SK-N-SH treated with all-trans-retinoic acid at 6 μM for 48 hours (cell line): ENCODE measurements around the gene MRAS.
"Not testable (repeated sequence)": the region's sequence is repeated elsewhere in the genome, so short reads cannot be mapped to it uniquely, and the experiment has no call there.

Experiments used
- ATAC-seq: fragments of 200-7000 bp; cut with Tn5 transposase; 3 replicates; pipeline ENCODE4 v1.9.1; 2020; ENCODE audit warnings: mild to moderate bottlenecking, moderate library complexity
- BACH2 ChIP-seq: fragments of 250-450 bp; sonication (Bioruptor Pico); IDR thresholded peaks from 2 replicates; pipeline ENCODE4 v1.9.0; 2021; ENCODE audit warnings: mild to moderate bottlenecking, borderline replicate concordance
- GLIS3 ChIP-seq: fragments of 250-450 bp; sonication (Bioruptor Pico); IDR thresholded peaks from 2 replicates; pipeline ENCODE4 v1.5.0; 2020; ENCODE audit warnings: mild to moderate bottlenecking, moderate library complexity
- OSR1 ChIP-seq: fragments of 250-450 bp; sonication (Bioruptor Pico); IDR thresholded peaks from 2 replicates; pipeline ENCODE4 v1.8.0; 2022; ENCODE audit warnings: moderate library complexity, mild to moderate bottlenecking, inconsistent platforms
- PPARA ChIP-seq: fragments of 250-450 bp; sonication (Bioruptor Pico); IDR thresholded peaks from 2 replicates; pipeline ENCODE4 v1.5.0; 2020; ENCODE audit warnings: mild to moderate bottlenecking, borderline replicate concordance
- SNAI2 ChIP-seq: fragments of 250-450 bp; sonication (Bioruptor Pico); IDR thresholded peaks from 2 replicates; pipeline ENCODE4 v1.5.0; 2020; ENCODE audit warnings: mild to moderate bottlenecking, moderate library complexity
- TOX ChIP-seq: fragments of 250-450 bp; sonication (Bioruptor Pico); IDR thresholded peaks from 2 replicates; pipeline ENCODE4 v1.8.0; 2021; ENCODE audit warnings: mild to moderate bottlenecking, moderate library complexity, borderline replicate concordance
- ZFP3 ChIP-seq: fragments of 250-450 bp; sonication (Bioruptor Pico); IDR thresholded peaks from 2 replicates; pipeline ENCODE4 v1.5.0; 2020; ENCODE audit warnings: mild to moderate bottlenecking, moderate library complexity
- ZNF565 ChIP-seq: fragments of 450-650 bp; formaldehyde crosslinking; conservative IDR thresholded peaks from 2 replicates; pipeline ENCODE4 v1.5.0; 2020; ENCODE audit warnings: low read depth, mild to moderate bottlenecking, moderate library complexity
- TF ChIP-seq, protein P1 (sequence below): fragments of 250-450 bp; sonication (Bioruptor Pico); IDR thresholded peaks from 2 replicates; pipeline ENCODE4 v1.8.0; 2020; ENCODE audit warnings: mild to moderate bottlenecking, moderate library complexity, borderline replicate concordance
- TF ChIP-seq, protein P2 (sequence below): fragments of 250-450 bp; sonication (Bioruptor Pico); IDR thresholded peaks from 2 replicates; pipeline ENCODE4 v1.5.0; 2020; ENCODE audit warnings: mild to moderate bottlenecking, moderate library complexity
- TF ChIP-seq, protein P3 (sequence below): fragments of 250-450 bp; sonication (Bioruptor Pico); IDR thresholded peaks from 2 replicates; pipeline ENCODE4 v1.5.1; 2020; ENCODE audit warnings: low read depth, mild to moderate bottlenecking, moderate library complexity
- TF ChIP-seq, protein P4 (sequence below): fragments of 250-450 bp; sonication (Bioruptor Pico); IDR thresholded peaks from 2 replicates; pipeline ENCODE4 v1.8.0; 2021; ENCODE audit warnings: low read depth, mild to moderate bottlenecking, moderate library complexity, borderline replicate concordance

The MRAS gene

DNA sequence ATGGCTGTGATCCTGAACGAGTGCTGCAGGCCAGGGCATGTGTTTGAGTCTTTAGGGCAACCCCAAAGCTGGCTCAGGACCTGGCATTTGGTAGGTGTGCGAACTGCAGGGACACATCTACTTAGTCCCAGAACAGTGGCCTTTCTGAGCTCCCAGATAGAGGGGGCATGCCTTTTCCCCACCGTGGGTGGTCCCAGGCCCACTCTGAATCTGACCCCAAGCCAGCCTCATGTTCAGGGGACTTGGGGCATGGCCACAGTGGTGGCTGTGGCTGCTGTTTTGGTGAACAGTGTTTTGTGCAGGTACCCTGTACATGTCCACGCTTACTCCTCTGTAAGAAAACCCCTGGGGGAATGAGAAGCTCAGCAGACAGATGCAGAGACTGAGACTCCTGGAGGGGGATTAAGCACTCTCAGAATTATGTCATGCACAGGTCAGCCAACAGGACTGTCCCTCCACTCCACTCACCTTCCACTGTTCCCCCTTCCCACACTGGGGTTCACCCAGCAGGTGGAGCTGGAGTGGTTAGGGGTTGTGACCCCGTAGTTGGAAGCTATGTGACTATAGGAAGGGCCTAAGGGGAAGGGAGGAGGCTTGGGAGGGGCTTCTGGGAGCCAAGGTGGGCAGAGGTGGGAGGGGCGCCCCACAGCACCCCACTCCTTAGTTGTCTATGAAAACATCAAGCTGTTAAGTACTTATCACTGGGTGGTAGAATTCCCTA lies 102.5 kb downstream of the MRAS start (continued):
- TF ChIP-seq, protein P1, sequence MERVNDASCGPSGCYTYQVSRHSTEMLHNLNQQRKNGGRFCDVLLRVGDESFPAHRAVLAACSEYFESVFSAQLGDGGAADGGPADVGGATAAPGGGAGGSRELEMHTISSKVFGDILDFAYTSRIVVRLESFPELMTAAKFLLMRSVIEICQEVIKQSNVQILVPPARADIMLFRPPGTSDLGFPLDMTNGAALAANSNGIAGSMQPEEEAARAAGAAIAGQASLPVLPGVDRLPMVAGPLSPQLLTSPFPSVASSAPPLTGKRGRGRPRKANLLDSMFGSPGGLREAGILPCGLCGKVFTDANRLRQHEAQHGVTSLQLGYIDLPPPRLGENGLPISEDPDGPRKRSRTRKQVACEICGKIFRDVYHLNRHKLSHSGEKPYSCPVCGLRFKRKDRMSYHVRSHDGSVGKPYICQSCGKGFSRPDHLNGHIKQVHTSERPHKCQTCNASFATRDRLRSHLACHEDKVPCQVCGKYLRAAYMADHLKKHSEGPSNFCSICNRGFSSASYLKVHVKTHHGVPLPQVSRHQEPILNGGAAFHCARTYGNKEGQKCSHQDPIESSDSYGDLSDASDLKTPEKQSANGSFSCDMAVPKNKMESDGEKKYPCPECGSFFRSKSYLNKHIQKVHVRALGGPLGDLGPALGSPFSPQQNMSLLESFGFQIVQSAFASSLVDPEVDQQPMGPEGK (CRISPR knock-in tag), result no peak
- TF ChIP-seq TOX, result no peak
- TF ChIP-seq, all 23 proteins: peak for 0

DNA sequence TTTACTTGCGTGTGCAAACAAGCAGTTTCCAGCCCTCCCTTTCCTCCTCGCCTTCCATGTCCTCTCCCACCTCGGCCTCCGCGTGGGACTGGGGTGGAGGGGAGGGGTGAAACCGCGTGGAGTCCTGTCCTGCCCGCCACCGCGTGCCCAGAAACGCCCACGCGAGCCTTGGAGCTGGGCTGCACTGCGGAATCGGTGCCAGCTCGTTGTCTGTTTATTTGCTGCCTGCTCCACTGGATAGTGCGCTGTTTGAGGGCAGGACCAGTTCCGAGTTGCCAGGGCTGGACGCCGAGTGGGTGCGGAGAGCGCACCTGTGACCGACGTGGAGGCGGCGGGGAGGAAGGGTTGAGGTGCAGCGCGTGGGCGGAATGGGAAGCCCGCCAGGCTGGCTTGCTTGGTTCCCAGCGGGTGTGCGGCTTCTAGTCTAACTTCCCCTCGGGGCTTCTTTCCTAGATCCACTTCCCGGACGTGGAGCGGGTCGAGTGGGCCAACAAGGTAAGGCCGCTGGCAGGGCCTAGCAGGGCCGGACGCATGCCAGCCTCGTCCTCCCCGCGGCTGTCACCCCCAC lies 103.3 kb downstream of the MRAS start:
- ATAC-seq, result no peak
- TF ChIP-seq BACH2 (CRISPR knock-in tag) (no peak), ZFP3 (no peak), ZNF565 (CRISPR knock-in tag) (no peak), OSR1 (no peak), PPARA (CRISPR knock-in tag) (no peak), GLIS3 (CRISPR knock-in tag) (no peak), SNAI2 (CRISPR knock-in tag) (no peak)
- TF ChIP-seq, protein P2, sequence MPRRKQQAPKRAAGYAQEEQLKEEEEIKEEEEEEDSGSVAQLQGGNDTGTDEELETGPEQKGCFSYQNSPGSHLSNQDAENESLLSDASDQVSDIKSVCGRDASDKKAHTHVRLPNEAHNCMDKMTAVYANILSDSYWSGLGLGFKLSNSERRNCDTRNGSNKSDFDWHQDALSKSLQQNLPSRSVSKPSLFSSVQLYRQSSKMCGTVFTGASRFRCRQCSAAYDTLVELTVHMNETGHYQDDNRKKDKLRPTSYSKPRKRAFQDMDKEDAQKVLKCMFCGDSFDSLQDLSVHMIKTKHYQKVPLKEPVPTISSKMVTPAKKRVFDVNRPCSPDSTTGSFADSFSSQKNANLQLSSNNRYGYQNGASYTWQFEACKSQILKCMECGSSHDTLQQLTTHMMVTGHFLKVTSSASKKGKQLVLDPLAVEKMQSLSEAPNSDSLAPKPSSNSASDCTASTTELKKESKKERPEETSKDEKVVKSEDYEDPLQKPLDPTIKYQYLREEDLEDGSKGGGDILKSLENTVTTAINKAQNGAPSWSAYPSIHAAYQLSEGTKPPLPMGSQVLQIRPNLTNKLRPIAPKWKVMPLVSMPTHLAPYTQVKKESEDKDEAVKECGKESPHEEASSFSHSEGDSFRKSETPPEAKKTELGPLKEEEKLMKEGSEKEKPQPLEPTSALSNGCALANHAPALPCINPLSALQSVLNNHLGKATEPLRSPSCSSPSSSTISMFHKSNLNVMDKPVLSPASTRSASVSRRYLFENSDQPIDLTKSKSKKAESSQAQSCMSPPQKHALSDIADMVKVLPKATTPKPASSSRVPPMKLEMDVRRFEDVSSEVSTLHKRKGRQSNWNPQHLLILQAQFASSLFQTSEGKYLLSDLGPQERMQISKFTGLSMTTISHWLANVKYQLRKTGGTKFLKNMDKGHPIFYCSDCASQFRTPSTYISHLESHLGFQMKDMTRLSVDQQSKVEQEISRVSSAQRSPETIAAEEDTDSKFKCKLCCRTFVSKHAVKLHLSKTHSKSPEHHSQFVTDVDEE (CRISPR knock-in tag), result no peak
- TF ChIP-seq, protein P3, sequence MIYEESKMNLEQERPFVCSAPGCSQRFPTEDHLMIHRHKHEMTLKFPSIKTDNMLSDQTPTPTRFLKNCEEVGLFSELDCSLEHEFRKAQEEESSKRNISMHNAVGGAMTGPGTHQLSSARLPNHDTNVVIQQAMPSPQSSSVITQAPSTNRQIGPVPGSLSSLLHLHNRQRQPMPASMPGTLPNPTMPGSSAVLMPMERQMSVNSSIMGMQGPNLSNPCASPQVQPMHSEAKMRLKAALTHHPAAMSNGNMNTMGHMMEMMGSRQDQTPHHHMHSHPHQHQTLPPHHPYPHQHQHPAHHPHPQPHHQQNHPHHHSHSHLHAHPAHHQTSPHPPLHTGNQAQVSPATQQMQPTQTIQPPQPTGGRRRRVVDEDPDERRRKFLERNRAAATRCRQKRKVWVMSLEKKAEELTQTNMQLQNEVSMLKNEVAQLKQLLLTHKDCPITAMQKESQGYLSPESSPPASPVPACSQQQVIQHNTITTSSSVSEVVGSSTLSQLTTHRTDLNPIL, result no peak
- TF ChIP-seq, protein P4, sequence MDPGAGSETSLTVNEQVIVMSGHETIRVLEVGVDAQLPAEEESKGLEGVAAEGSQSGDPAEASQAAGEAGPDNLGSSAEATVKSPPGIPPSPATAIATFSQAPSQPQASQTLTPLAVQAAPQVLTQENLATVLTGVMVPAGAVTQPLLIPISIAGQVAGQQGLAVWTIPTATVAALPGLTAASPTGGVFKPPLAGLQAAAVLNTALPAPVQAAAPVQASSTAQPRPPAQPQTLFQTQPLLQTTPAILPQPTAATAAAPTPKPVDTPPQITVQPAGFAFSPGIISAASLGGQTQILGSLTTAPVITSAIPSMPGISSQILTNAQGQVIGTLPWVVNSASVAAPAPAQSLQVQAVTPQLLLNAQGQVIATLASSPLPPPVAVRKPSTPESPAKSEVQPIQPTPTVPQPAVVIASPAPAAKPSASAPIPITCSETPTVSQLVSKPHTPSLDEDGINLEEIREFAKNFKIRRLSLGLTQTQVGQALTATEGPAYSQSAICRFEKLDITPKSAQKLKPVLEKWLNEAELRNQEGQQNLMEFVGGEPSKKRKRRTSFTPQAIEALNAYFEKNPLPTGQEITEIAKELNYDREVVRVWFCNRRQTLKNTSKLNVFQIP, result no peak

DNA sequence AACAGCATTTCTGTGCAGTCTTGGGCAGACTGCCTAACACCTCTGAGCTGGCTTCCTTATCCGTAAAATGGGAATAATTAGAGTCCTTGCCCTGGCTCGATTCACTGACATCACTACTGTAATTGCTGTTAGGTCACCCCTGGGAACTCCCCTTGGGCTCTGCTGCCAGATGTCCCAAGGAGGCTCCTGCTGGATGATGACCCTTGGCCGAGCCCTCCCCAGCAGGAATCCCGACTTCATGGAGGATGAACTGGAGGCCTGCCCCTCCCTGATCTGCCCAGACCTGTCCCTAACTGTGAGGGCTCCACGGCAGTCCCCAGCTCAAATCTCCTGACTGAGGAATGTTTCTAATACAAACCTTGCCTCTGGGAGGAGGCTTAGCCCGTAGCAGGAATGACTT lies 104.1 kb downstream of the MRAS start:
- no peak for ATAC-seq
- TF ChIP-seq PPARA (CRISPR knock-in tag) (no peak), OSR1 (no peak)
- TF ChIP-seq, protein P4, result no peak

DNA sequence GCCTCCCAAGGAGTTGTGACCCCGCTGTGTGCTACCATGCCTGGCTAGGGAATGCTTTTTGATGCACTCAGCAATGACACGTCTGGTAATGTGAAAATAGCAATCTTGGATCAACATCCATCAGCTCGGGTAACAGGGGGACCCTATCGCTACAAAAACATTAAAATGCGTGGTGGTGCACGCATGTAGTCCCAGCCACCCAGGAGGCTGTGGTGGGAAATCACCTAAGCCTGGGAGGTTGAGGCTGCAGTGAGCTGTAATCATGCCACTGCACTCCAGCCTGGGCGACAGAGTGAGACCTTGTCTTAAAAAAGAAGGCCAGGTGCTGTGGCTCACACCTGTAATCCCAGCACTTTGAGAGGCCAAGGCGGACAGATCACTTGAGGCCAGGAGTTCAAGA lies 105.6 kb downstream of the MRAS start:
- not testable (repeated sequence) for ATAC-seq
